Amniotic stem cell (primary cell): Measurements from ENCODE around the gene DUSP7.

Source experiments
- DNase-seq: peaks from one replicate; lab custom pipeline; 2025; lab: John Stamatoyannopoulos, UW

Gene DUSP7

DNA sequence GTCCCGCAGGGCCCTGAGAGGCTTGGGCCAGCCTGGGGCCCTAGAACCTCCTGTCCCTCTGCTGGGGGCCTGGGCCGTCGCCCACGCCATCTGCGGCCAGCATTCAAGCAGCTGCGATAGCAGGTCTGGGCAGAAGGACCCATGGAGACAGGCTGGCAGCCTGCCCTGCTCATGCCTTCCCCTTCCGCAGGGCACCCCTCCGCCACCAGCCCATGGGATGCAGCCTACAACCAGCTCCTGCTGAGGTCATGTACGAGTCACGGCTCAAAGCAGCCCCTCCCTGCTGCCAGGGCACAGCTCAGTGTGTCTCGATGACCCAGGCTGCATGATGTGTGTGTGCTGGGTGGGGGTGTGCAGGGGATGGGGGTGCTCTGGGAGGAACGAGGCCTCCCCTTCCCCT lies 27.8 kb downstream of the DUSP7 start:
- DNase-seq, result no peak

DNA sequence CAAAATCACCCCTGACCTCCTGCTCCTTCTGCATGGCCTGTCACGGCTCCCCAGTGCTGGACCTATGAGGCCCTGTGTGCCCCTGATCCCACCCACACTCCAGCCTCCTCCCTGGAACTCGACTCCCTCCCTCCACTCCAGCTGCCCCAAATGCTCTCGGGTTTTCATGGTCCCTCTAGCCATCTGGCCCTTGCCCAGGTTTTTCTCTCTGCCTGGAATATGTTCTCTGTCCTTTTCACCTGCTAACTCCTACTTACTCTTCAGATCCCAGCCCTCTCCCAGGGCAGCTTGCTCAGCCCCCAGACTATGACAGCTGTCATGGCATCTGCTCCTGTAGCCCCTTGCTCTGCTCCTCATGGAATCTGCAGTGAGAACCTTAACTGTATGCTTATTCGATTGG lies 30.3 kb downstream of the DUSP7 start:
- no peak for DNase-seq

DNA sequence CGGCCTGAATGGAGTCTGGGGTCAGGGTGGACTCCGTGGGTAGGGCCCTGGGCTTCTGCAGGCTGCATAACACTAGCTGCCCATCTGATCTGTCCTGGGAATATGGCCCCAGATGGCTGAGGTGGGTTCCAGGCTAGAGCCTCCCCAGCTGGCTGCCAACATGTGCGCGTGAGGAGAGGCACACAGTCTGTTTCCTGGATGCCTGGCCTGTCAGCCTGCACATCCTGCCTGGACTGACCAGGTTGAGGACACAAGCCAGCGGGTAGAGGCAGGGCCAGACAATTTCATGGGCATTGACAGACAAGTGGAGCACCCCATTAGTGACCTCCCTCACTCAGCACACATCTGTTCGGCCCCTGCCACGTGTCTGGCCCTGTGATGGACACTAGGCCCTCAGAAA lies 30.9 kb downstream of the DUSP7 start:
- no peak for DNase-seq

- no peak for DNase-seq
Measured at GRCh38 chr3:52024765-52025452, 31.5 kb downstream of the DUSP7 start.

GRCh38 chr3:52023860-52024764 lies 32.3 kb downstream of the DUSP7 start:
- no peak for DNase-seq

GRCh38 chr3:52023101-52023770 lies 33.1 kb downstream of the DUSP7 start:
- no peak for DNase-seq

- DNase-seq, result no peak
Measured at GRCh38 chr3:52022323-52023100, 33.9 kb downstream of the DUSP7 start.

DNA sequence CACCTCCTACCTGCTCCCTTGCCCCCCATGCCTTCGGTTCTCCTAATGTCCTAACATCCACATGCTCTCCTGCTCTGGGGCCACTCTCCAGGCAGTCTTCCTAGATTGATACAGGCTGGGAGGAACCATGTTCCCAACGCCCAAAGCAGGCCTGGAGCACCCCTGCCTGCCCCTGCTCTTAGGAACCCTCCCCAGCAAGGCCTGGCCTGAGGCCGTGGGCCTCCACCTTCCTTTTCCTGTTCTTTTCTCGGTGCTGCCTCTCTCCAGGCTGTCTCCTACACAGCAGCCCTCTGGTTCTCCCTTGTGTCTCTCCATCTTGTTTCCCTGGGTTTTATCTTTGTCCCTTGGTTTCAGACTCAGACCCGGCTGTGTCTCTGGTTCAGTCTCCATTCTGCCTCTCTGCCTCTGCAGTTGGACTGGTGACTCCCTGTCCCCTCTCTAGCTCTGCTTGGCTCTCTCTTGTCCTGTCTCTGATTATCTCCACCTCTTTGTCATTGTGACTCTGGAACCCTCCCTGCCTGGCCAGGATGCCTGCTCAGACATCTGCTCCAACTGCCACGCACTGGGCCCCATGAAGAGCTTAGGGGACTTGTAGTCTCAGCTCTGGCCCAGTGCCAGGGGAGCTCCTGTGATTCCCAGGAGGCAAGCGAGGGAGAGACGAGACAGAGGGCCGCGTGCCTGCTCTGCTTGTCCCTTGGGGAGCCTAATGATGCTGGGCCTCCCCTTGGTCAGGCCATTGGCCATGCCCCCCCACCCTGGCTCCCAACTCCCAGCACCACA lies 34.7 kb downstream of the DUSP7 start:
- DNase-seq, result no peak

- DNase-seq, result no peak
Measured at GRCh38 chr3:52020796-52021195, 35.6 kb downstream of the DUSP7 start.

DNA sequence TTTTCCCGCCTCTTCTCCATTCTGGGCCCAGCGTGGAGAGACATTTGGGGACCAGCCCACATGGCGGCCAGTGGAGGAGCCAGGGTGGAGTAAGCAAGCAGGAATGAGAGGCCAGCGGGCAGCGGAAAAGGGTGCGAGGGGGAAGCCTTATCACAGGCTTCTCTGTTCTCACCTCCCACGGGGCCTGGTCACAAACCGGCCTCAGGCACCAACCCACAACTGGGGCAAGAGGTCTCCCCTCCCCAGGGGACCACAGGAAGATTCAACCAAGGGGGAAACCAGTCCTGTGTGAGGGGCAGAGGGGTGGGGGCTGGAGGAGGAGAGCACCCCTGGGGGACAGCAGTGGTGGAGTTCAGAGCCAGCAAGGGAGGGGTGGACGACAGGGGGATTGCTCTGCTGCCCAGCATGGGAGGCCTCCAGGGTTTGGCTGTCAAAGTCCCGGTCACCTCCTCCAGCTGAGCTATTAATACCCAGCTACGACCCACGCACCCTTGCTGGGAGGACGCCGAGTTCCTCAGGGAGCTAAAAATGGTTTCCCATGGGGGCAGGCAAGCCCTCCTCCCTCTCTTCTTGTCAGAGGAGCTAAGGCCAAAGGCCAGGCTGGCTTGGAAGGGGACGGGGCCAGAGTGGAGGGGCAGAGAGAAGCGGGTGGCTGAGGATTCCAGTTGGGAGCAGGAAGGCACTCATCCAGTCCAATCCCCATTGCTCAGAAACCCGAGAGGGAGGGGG lies 36.9 kb downstream of the DUSP7 start:
- no peak for DNase-seq

- no peak for DNase-seq
Measured at GRCh38 chr3:52018319-52019000, 37.9 kb downstream of the DUSP7 start.

GRCh38 chr3:52017586-52017985 lies 38.8 kb downstream of the DUSP7 start:
- no peak for DNase-seq

DNA sequence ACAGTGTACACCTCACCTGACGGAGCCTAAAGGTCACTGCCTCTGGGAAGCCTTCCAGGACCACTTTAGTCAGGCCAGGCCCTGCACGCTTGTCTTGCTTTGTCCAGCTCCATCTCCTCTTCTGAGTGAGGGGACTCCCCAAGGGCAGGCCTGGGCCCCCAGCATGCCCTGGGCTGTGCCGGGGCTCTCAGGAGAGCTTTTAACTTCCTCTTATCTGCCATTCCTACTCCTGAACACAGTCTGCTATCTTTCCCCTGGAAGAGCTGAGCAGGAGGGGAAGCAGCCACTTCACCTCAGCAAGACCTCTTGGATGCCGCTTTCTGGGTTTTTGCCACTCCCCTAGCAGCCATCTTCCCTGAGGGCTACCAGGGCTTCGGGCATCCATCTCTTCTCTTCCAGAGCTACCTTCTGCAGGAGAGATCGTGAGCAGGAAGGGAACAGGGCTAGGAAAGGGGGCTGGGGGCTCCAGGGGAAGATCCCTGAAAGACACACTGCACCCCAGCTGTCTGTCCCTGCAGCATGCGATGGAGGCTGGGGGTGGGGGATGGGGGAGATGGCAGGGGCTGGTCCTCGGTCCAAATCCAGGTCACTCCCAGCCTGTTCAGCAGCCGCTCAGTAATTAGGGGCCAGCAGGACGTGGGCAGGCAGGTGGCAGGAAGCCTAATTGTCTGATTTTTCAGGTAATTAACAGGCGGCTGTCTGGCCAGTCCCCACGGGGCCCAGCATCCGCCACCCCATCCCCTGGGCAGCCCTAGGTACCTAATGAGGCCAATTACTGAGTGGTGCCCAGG lies 40.7 kb downstream of the DUSP7 start:
- DNase-seq, result no peak

DNA sequence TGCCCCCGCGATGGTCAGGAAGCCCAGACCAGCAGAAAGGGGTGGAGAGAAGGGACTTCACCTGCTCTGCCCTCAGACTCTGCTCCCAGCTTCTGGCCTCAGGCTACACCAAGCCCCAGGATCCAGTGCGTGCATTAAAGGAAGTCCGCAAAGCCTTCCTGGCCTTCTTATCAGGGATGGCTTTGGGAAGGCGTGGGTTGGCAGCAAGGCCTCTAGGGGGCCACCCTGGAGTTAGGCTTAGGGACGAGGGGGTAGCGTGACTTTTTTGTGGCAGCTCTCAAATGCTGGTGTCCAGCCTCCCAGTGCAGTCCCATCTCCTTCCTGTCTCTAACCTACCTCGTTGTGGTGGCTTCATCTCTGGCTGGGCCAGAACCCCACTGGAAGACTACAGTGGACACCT lies 41.8 kb downstream of the DUSP7 start:
- no peak for DNase-seq

DNA sequence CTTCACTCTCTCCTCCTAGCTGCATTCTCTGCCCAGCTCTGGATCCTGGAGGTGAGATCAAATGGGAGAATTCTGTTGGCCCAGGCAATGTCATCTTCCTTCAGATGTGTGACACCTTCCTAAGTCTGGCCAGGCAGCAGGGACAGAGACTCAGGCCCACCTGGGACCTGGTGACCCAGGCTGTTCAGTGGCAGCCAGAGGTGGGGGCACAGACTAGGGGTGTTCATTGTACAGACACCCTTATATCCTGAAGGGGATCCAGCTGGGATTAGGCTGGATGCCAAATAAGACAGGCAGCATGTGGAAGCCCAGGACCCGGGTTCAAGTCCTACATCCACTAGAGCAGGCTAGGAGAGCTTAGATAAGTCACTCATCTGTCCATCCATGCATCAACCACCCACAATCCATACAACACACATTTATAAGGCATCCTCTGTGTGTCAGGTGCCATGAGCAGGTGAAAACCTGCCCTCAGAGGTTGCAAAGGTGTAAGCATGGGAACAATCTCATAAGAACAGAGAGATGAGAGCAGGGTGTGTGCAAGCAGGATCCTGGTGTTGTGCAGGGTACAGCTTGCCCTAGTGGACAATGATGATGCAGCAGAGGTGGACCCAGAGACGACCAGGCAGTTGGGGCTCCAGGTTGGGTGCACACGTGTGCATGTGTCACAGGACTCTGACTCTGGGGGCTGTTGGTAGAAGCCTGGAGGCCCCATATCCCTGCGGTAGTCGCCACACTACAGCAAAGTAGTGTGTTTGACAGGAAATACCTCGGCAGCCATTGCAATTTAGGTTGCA lies 42.4 kb downstream of the DUSP7 start:
- no peak for DNase-seq

- DNase-seq, result no peak
Measured at GRCh38 chr3:52012699-52013098, 43.7 kb downstream of the DUSP7 start.

GRCh38 chr3:52010431-52010830 lies 45.9 kb downstream of the DUSP7 start:
- no peak for DNase-seq

DNA sequence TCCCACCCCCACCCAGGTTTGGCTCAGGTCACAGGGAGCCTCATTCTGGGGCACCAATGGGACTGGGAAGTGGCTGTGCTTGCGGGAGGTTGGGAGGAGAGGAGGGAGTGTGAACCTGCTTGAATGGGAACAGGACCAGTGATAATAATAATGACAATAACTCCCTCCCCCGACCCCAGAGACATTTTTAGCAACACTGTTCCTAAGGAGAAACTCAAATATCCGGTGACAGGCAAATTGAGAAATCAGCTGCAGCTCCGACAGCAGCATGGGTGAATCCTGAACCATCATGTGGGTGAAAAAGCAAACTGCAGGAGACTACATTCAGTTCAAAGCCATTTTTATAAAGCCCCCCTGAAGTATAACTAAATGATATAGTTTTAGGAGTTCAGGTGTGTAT lies 49.1 kb downstream of the DUSP7 start:
- DNase-seq, result no peak

GRCh38 chr3:52006820-52007133 lies 49.6 kb downstream of the DUSP7 start:
- DNase-seq, result no peak
